Epithelial cell of esophagus (primary cell): ENCODE measurements around the gene KRT12.

Experiments
- DNase-seq: peaks from one replicate; pipeline ENCODE4 v3.0.0; 2010; ENCODE audit warnings: low read depth
- H3K4me3 ChIP-seq: 2 replicates; pipeline ENCODE4 v1.5.1; 2011; ENCODE audit warnings: mild to moderate bottlenecking, low read length, control low read depth
- TF ChIP-seq, protein P1 (sequence below): IDR thresholded peaks from 2 replicates; pipeline ENCODE4 v1.5.1; 2011; ENCODE audit warnings: low read depth, mild to moderate bottlenecking, low read length, control low read depth, inconsistent platforms; ENCODE audit not compliant: insufficient read depth; ENCODE audit errors: missing control alignments

Gene KRT12

DNA sequence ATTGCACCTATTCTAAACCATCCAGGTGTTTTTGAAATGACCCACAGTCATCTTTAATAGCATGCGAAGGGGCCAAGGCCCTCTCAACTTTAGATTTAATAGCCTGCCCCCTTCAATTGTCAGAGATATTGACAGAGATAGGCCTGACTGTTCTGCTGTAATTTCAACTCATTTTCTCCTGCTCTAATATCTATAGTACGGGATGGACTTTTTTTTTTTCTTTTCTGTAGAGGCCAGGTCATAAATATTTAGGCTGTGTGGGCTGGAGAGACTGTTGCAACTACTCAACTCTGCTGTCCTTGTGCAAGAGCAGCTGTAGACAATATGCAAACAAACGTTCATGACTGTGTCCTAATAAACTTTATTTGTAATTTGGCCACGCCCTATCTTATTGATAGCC, 42.7 kb upstream of the KRT12 start:
- TF ChIP-seq, protein P1, sequence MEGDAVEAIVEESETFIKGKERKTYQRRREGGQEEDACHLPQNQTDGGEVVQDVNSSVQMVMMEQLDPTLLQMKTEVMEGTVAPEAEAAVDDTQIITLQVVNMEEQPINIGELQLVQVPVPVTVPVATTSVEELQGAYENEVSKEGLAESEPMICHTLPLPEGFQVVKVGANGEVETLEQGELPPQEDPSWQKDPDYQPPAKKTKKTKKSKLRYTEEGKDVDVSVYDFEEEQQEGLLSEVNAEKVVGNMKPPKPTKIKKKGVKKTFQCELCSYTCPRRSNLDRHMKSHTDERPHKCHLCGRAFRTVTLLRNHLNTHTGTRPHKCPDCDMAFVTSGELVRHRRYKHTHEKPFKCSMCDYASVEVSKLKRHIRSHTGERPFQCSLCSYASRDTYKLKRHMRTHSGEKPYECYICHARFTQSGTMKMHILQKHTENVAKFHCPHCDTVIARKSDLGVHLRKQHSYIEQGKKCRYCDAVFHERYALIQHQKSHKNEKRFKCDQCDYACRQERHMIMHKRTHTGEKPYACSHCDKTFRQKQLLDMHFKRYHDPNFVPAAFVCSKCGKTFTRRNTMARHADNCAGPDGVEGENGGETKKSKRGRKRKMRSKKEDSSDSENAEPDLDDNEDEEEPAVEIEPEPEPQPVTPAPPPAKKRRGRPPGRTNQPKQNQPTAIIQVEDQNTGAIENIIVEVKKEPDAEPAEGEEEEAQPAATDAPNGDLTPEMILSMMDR = no peak
- peak; percentile 89 for DNase-seq
- no peak overlapping the region for H3K4me3 ChIP-seq

DNA sequence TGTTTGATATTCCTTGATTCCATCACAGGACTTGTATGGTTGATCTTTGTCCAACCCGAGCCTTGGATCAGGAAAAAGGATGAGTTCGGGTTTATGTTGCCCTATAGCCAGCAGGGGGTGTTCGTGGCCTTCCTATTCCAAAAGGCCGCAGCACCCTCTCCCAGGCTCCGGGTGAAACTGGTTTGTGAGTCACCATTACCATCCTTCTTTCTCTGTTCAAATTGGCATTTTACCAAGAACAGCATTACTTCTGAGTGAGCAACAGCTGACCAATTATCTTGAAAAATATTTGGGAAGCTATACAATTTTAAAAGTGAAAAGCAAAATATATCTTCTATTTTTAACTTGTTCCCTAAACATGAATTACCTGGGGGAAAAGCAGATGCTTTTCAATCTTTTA, 42.3 kb upstream of the KRT12 start:
- H3K4me3 ChIP-seq = no peak overlapping the region
- TF ChIP-seq, protein P1 = peak; percentile 82
- DNase-seq = peak; percentile 97

DNA sequence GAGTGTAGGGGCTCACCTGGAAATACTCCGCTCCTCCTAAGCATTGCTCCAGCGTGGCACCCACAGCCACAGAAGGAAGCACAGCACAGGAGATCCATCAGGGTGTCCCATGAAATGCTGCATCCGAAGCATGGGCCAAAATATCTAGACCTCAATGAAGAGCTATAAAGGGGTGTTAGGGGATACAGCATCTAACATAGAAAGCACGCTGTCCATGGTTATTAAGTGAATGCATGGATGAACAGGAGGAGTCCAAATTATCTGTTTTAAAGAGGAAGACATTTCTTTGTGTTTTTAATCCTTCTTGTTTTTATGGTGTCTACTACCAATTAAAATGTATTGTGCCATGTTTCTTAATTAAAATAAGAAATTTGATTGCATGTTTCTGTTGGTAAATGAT, 39.6 kb upstream of the KRT12 start:
- no peak for DNase-seq
- H3K4me3 ChIP-seq = no peak overlapping the region
- TF ChIP-seq, protein P1 = no peak

DNA sequence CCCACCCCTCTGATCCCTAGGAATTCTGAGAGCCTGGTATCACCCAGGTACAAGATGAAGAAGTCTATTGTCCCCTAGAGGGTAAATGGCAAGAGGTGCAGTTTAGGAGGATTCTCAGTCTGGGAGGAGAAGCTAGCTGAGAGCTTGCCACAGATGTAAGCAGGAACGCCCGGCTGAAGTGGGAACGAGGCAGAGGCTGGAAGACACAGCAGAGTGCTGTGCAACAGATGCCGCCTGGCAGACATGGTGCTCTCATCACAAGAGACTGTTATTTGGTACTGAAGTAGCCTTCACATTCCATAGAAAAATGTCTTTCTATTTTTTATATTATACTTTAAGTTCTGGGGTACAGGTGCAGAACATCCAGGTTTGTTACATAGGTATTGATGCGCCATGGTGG, 38.3 kb upstream of the KRT12 start:
- no peak for DNase-seq
- no peak overlapping the region for H3K4me3 ChIP-seq
- TF ChIP-seq, protein P1 = no peak

DNA sequence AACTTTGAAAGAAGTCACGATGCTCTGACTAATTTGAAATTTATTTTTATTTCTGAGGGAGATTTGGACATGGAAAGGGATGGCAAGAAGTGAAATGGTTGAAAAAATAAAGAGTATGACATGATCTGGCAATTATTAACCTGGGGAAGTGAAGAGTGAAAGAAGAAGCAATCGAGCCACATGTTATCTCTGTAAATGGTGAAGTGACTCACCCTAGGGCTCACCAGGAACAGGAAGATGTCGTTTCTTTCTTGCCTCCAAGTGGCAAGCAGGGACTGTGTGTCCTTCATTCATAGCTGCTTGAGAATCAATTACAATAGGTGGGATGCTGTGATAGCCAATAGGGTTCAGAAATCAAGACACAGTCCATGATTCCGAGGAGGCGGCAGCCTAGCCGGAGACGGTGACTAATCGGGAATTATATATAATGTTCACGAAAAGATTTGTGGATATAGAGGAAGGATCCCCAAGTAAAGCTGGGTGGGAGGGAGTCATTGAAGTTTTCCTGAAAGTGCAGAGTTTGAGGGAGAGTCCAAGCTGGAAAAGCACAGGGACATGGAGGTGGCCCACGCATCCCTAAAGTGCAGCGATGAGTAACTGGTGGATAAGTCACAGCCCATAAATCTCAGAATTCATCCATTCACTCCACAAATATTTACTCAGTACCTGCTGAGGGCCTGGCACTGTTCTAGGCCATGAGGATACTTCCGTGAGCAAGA, 36.3 kb upstream of the KRT12 start:
- no peak overlapping the region for H3K4me3 ChIP-seq
- TF ChIP-seq, protein P1 = no peak
- peak; percentile 93 for DNase-seq

DNA sequence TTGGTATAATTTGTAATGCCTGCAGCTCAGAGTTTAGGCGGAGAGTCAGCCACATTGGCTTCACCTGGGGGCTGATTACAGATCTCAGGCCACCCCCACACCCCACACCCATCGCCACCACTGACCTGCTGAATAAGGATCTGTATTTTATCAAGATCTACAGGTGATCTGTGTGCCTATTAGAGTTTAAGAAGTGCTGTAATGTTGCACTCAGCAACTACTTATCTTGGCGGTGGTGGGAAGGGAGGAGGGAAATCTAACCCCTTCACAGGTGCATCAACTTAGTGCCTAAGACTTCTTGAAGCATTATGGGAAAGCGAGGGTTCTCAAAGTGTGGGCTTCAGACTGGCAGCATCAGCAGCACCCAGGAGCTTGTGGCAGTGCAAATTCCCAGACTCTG, 35.5 kb upstream of the KRT12 start:
- no peak for DNase-seq
- TF ChIP-seq, protein P1 = no peak
- no peak overlapping the region for H3K4me3 ChIP-seq

DNA sequence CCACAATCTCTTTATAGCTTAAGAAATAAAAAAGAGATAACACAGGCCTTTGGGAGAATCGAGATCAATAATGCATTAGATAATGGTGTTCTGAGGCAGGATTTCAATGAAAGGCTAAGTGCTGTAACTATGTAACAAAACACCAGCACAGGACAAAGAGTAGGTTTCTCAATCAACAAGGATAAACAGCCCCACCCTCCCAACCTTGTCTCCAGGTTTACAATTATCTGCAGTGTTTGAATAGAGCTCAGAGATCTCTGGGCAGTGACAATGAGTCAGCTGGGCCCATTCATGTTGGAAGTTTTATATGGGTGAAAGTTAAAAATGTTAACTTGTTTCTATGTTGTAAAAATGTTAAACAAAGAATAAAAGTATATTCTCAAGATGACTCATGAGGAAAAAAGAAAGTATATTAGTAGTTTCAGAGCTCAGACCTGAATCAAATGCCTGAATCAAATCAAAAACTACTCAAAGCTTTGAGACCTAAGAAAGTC, 35.0 kb upstream of the KRT12 start:
- no peak overlapping the region for H3K4me3 ChIP-seq
- peak; percentile 91 for DNase-seq
- TF ChIP-seq, protein P1 = no peak
